OCI-LY3 (cell line): Measurements from ENCODE around the gene SLC35F3.

Experiments
- EZH2phosphoT487 ChIP-seq: fragments of 200-600 bp; shearing (Covaris generic); IDR thresholded peaks from 2 replicates; pipeline ENCODE4 v1.6.1; 2018; ENCODE audit warnings: antibody characterized with exemption, mixed run types, low read depth
- TF ChIP-seq, protein P1 (sequence below): fragments of 200-600, 300-600 bp; sonication (generic); IDR thresholded peaks from 2 replicates; pipeline ENCODE4 v1.5.1; 2014; ENCODE audit warnings: antibody characterized with exemption, low read length, low read depth

DNA sequence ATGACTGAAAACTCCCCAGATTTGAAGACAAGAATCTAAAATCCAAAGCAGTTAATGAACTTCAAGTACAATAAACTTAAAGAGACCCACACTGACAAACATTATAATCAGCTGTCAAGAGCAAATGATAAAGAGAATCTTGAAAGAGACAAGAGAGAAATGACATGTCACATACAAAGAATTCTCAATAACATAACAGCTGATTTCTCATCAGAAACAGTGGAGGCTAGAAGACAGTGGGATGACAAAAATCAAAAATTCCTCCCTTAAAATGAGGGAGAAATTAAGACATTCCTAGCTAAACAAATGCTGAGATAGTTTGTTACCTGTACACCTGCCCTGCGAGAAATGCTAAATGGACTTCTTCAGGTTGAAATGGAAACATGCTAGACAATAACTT is 432.8 kb downstream of the SLC35F3 start:
- TF ChIP-seq, protein P1, sequence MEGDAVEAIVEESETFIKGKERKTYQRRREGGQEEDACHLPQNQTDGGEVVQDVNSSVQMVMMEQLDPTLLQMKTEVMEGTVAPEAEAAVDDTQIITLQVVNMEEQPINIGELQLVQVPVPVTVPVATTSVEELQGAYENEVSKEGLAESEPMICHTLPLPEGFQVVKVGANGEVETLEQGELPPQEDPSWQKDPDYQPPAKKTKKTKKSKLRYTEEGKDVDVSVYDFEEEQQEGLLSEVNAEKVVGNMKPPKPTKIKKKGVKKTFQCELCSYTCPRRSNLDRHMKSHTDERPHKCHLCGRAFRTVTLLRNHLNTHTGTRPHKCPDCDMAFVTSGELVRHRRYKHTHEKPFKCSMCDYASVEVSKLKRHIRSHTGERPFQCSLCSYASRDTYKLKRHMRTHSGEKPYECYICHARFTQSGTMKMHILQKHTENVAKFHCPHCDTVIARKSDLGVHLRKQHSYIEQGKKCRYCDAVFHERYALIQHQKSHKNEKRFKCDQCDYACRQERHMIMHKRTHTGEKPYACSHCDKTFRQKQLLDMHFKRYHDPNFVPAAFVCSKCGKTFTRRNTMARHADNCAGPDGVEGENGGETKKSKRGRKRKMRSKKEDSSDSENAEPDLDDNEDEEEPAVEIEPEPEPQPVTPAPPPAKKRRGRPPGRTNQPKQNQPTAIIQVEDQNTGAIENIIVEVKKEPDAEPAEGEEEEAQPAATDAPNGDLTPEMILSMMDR, result no peak
- TF ChIP-seq EZH2phosphoT487, result no peak
